HG03354 (cell line): Measurements from ENCODE around the gene AHRR.

Experiments
- ATAC-seq: cut with Tn5 transposase; IDR thresholded peaks from one replicate; pipeline ENCODE4 v1.9.1; 2021; ENCODE audit warnings: mild to moderate bottlenecking; ENCODE audit not compliant: unreplicated experiment, poor library complexity, severe bottlenecking

The AHRR gene

DNA sequence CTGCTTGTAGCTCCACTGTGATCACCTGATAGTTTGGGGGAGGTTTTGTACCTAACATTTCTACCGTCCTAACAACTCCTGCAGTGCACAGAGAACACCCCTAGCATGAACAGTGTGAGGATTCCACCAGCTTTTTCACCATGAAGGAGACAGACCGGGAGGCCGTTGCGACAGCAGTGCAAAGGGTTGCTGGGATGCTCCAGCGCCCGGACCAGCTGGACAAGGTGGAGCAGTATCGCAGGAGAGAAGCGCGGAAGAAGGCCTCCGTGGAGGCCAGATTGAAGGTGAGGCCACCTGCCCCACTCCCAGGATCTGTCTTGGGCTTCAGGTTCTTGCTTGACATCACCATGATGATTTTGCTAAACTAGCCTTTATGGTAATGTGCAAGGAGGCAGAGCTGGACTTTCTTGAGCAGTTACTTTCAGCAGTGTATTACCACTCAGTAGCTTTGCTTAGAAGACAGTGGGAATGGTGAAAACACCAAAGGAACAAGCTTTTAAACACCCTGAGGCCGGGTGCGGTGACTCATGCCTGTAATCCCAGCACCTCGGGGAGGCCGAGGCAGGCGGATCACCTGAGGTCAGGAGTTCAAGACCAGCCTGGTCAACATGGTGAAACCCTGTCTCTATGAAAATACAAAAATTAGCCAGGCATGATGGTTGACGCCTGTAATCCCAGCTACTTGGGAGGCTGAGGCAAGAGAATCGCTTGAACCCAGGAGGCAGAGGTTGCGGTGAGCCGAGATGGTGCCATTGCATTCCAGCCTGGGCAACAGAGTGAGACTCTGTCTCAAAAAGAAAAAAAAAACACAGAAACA, 124.8 kb downstream of the AHRR start:
- no peak for ATAC-seq

DNA sequence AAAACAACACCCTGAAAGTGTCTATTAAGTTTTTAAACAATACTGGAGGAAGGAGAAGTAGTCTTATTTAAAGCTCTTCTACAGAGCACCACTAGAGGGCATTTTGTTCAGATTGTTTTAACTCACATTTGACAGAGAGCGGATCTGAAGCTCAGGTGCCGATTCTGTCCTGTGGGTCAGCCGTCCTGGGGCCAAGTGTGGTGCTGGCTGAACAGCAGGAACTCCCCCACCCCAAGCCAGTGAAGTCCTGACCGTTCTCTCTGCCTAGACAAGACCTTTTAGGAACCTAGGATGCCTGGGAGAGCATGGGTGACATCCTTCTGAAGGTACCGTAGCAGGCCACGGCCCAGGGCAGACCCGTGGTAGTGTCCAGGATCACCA, 125.4 kb downstream of the AHRR start:
- no peak for ATAC-seq

DNA sequence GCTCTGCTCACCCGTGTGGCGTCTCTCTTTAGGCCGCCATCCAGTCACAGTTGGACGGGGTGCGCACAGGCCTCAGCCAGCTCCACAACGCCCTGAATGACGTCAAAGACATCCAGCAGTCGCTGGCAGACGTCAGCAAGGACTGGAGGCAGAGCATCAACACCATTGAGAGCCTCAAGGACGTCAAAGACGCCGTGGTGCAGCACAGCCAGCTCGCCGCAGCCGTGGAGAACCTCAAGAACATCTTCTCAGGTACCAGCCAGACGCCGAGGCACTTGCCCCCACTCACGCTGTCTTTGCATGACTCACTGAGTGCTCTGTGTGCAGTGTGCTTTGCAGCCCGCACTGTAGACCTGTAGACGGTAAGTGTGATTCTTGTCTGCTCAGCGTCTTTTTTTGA, 126.0 kb downstream of the AHRR start:
- no peak for ATAC-seq

DNA sequence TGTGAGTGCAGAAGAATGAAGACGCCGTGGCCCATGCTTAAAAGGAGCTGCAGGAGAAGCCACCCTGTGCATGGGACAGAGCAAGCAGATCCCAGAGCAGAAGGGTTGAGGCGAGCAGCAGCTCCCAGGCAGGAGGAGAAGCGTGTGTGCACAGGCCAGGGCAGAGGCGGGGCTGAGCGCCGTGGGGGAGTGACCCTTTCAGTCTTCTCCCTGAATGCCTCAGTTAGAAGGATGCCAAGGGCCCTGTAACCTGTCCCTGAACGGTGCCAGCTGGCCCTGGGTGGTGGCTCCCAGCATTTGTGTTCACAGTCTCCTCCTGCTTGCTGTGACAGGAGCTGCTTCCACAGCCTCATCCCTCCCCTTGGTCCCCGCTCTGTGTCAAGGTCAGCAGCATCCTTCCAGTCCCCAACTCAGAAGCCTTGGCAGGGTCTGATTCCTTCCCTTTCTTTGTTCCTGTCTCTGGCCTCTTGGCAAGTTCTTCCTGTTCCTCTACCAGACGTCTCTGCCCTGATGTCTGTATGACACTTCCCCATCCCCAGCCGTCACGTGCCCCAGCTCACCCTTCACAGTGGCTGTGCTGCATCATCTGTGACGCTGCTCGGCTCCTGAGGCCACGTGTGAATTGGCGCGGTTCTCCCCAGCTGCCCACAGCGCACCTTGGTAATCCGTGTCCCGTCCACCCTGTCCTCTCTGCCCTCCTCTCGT, 126.7 kb downstream of the AHRR start:
- no peak for ATAC-seq

DNA sequence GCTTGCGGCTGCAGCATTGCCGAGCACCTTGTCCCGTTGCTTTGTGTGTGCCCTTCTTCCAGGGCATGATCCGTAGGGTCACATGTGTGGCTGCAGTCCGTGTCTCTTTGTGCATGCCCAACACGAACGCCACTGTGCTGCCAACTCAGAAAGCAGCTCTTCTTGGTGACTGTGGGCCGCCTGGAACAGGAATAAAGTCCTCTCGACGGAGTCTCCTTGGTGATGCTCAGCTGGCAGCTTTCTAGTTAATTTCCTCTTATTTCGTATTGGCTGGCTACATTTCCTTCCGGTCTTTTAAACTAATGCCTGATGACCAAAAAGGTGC, 127.2 kb downstream of the AHRR start:
- ATAC-seq, result no peak

DNA sequence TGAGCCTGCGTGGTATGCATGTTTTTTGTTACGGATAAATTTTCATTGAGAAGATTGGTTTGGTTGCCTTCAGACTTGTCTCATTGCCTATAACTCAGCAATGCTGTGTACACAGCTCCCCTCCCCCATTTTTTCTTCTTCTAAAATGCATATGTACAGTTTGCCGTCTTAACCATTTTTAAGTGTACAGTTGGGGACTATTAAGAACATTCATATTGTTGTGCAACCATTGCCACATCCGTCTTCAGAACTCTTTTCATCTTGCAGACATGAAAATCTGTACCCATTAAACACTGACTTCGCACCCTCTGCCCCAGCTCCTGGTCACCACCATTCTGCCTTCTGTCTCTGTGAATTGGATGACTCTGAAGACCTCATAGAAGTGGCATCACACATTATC, 127.6 kb downstream of the AHRR start:
- no peak for ATAC-seq

DNA sequence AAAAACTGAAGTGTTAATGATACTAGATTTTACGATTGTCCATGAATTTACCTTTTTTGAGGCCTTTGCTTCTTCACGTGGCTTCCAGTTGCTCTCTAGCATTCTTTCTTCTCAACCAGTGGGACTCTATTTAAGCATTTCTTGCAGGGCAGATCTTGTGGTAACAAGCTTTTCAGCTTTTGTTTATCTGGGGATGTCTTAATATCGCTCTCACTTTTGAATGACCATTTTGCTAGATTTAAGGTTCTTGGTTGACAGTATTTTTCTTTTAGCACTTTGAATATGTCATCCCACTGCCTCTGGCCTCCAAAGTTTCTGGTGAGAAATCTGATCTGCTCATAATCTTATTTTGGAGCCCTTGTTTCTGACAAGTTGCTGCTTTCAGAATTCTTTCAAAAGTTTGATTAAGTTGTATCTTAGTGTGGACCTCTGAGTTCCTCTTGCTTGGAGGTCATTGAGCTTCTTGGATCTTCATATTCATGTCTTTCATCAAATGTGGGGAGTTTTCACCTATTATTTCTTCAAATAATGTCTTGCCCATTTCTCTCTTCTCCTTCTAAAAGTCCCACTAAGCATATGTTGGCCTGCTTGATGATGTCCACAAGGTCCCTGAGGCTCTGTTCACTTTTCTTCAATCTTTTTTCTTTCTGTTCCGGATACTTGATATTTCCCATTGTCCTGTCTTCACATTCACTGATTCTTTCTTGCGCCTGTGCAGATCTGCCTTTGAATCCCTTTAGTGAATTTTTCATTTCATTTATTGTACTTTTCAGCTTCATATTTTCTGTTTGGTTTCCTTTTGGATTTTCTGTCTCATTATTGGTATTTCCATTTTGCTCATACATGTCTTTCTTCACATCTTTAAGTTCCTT, 130.3 kb downstream of the AHRR start:
- no peak for ATAC-seq

DNA sequence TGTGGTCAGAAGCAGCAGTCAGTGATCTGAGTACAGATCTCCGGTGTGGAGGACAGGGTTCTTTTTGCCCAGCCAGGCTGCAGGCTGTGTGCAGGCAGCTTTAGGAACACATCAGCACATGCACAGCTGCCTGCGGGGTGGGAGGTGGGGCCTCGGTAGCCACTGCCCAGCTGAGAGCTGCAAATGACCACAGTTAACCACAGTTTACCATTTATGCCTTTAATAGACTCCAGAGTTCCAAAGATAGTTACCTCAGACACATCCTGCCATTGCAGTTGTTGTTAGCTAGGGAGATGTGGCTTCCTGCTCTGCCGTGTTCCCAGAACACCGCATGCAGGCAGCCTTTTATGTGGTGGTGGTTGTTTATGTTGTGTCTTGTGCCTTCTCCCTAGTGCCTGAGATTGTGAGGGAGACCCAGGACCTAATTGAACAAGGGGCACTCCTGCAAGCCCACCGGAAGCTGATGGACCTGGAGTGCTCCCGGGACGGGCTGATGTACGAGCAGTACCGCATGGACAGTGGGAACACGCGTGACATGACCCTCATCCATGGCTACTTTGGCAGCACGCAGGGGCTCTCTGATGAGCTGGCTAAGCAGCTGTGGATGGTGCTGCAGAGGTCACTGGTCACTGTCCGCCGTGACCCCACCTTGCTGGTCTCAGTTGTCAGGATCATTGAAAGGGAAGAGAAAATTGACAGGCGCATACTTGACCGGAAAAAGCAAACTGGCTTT, 131.6 kb downstream of the AHRR start:
- no peak for ATAC-seq

DNA sequence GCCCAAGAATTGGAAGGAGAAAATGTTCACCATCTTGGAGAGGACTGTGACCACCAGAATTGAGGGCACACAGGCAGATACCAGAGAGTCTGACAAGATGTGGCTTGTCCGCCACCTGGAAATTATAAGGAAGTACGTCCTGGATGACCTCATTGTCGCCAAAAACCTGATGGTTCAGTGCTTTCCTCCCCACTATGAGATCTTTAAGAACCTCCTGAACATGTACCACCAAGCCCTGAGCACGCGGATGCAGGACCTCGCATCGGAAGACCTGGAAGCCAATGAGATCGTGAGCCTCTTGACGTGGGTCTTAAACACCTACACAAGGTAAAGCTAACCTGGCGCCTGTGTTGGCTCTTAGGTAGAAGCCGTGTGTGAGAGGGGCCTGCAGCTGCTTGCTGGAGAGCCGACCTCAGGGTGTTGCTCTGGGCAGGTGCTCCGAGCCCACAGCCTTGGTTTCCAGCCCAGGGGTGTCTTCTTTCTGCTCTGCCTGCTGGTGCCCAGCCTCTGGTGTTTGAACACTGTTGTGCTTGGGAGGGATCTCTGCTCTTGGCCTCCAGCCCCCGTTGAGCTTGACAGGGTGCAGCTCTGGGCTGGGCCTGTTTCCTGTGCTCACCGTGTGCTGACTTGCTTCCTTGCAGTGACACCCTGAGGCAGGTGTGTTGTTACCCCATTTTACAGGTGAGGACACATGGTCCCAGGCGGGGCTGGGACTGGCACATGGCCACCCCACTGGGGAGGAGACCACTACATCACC, 132.4 kb downstream of the AHRR start:
- ATAC-seq, result no peak

DNA sequence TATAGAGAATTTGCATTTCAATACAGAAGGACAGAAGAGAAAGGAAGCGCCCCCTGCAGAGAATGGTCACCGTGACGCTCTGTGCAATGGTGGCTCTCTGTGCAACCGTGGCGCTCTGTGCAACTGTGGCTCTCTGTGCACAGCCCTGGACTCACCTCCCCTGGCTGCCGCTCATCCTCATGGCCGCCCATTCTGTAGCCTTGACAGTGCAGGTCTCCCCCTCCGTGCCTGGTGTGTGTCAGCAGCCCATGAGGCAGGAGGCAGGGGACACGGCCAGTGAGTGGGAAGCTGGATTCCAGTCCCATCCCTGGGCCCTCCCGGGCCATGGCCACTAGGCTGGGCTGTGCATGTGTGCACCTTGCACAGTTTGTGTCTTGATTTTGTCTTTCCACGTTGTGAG, 133.4 kb downstream of the AHRR start:
- ATAC-seq, result no peak

DNA sequence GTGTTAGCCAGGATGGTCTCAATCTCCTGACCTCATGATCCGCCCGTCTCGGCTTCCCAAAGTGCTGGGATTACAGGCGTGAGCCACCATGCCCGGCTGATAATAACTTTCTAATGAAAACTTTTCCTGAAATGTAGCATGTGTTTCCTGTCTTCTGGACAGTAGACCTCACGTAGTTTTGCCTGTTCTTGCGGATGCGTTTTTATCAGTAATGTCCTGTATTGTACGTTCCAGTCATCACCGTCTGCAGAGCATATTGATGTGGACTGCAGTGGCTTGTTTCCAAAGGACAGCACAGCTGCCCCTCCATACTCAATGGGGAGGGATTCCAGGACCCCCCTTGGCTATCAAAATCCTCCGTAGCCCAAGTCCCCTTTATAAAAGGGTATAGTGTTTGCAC, 134.3 kb downstream of the AHRR start:
- ATAC-seq, result no peak

DNA sequence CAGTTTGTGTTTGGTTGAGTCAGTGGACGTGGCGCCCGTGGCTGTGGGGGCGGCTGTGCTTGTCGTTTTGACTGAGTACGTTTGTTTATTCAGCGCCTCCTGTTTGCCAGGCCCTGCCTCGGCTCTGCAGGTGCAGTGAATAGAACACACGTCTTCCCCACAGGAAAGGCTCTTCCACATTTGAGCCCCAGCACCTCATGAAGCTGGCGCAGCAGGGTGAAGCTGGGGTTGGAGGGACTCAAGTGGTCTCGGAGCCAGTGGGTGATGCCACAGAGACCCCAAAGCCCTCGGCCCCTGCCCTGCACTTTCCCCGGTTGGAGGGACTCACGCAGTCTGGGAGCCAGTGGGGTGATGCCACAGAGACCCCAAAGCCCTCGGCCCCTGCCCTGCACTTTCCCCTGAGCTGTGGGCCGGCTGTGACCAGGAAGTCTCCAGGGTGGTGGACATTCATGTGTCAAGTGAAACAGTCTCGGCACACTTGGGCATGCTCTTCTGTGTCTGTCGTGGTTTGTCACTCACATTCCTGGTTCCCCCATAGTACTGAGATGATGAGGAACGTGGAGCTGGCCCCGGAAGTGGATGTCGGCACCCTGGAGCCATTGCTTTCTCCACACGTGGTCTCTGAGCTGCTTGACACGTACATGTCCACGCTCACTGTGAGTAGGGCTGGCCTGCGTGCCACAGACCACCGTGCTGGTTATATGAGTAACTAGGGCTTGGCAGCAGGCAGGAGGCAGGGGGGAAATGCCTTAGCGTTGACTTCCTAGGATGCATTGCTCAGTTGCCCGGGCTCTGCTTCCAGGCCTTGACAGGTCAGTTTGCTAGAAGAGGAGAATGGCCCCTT, 135.1 kb downstream of the AHRR start:
- no peak for ATAC-seq

DNA sequence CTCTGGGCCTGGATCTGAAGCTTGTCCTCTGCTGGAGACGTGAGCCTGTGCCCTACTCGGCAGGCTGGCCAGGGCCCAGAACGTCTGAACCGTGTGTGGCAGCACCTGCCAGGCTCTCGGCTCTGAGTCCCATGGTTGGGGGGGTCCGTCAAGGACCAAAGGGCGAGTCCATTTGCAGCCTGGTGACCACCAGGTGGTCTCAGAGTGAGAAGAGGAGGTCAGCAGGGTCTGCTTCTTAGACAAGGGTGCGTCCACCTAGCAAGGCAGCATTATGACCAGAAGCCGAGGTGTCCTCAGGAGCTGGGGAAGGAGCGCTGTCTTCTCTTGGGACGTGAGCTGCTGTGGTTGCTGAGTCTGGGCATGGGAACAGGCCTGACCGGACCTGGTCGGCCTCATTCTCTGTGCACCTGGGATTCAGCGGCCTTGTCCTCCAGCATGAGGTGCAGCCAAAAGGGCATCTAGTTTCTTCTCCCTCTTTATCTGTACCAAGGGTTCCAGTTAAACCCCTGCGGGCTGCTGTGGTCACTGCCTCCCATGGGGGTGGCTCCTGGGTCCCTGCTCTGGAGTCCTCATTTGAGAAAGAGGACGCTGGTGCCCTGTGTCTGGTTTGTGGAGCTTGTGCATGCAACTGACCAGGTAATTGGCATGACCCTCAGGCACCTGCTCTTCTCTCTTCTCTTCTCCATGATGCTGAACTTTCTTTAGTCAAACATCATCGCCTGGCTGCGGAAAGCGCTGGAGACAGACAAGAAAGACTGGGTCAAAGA, 135.9 kb downstream of the AHRR start:
- ATAC-seq, result no peak

DNA sequence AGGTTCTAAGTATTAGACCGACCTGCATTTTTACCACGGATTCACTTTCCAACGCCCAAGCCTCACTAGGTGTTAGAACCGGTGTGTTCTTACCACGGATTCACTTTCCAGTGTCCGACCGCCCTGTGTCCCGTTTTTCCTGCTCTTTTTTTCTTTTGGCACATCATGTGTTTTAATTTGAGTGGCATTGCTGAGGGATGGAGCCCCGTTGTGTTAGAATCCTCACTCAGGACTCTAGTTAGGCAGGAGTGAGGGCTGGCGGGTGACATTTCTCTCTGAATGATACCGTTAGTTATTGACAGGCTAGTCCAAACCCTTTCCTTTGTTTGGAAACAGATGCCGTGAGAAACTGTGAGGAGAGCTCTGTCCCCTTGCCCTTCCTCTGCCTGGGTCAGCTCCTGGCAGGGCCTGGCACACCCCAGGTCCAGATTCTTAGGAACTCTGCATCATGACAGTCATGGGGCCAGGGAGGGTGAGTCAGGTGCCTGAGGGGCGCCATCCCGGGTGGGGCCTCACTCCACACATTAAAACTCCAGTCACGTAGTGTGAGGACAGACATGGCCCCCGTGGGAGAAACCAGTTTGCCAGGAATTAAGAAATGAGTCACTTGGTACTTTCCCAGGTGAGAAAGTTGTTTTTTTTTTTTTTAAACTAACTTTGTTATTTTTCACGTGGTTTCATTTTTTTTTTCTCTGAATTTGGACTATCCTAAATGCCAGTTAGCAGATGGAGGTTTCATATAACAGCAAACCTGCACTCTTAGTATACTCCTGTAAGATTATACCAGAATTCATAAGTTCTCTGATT, 137.2 kb downstream of the AHRR start:
- ATAC-seq, result no peak

DNA sequence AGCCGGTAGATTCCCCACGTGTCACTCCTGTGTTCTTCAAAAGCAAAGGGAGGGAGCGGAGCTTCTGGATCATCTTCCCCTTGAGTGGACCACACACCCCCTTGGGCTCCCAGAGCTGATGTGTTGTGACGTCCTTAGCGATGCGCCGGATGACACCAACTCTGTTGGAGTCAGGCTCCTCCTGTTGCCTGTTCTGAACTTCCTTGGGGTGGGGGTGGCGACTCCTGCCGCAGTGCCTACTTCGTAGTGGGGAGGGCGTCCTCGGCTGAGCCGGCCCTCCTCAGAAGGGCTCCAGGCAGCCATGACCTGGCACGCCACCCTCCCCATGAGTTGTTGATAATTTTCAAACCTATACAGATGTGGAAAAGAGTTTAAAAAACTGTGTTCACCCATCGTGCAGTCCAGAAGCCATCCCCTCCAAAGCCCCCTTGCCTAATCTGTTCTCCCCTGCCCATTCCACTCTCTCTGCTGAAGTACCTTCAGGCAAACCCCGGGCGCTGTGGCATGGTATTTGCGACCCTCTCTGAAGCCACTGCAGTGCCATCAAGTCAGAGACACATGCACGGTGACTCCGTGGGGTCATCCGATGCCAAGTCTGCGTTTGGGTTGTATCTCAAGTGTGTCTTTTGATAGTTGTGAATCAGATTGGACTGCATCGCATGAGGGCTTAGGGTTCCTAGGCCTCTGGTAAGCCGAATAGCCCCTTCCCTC, 138.2 kb downstream of the AHRR start:
- no peak for ATAC-seq

DNA sequence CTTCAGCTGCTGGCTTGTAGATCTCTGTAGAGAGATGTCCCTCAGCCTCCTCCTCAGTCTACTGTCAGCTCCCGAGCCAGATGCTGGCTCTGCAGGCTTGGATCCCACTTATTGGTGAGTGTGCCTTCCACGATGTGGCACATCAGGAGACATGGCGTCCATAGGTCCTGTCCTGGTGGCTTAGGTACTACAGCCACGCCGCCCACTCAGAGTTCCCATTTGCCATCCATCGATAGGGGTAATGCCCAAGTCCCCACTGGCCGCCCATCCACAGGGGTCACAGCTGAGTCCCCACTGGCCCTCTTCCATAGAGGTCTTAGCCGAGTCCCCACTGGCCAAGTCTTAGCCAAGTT, 138.7 kb downstream of the AHRR start:
- no peak for ATAC-seq
